ENCODE data around the gene MUTYH. TPM values are rescaled to one million over a fixed set of nuclear protein-coding genes. Genes with fewer than 3 reads are reported as not detected.

The MUTYH gene
- total RNA-seq, 4 donors from 2014 or later = 15.3 to 22.6 (median 18.0) TPM

GRCh38 chr1:45375104-45376090 lies 35.2 kb upstream of the MUTYH start:
- 33% methylated on average over 3 of the region's 3 CpGs for WGBS, 2 donors (ENCODE audit: low coverage in 1 of 2)
- no peaks in the 10 kb centered on the region for H3K27me3 ChIP-seq
- no peak for TF ChIP-seq POLR2A (IDR thresholded peaks at IDR 0.05)
- peak; percentile 41 for TF ChIP-seq POLR2AphosphoS5 (IDR thresholded peaks at IDR 0.05)
- TF ChIP-seq CTCF (IDR thresholded peaks at IDR 0.05) = peak in 2 of 4 experiments; percentile 14 to 21
- TF ChIP-seq EP300 (IDR thresholded peaks at IDR 0.05) = no peak
- H3K9me3 ChIP-seq = no peaks in the 10 kb centered on the region
- H3K27ac ChIP-seq = peak overlapping the region in 1 of 4 donors; percentile 59
- H3K4me1 ChIP-seq = peaks cover 0 to 37% (median 0%) of the 10 kb centered on the region in 3 donors
- no peak overlapping the region for H3K4me3 ChIP-seq
- peak; percentile 31 for ATAC-seq
- no peaks in the 10 kb centered on the region for H3K36me3 ChIP-seq

GRCh38 chr1:45373573-45373972 lies 33.3 kb upstream of the MUTYH start:
- no peak for ATAC-seq
- H3K4me1 ChIP-seq = peaks cover 0 to 37% (median 0%) of the 10 kb centered on the region in 3 donors
- H3K9me3 ChIP-seq = no peaks in the 10 kb centered on the region
- peak overlapping the region in 1 of 4 donors; percentile 25 for H3K27ac ChIP-seq
- TF ChIP-seq CTCF (IDR thresholded peaks at IDR 0.05) (no peak), POLR2AphosphoS5 (IDR thresholded peaks at IDR 0.05) (no peak), POLR2A (IDR thresholded peaks at IDR 0.05) (no peak), EP300 (IDR thresholded peaks at IDR 0.05) (no peak)
- H3K27me3 ChIP-seq = no peaks in the 10 kb centered on the region
- H3K4me3 ChIP-seq = no peak overlapping the region
- no peaks in the 10 kb centered on the region for H3K36me3 ChIP-seq

- no peak for TF ChIP-seq EP300 (IDR thresholded peaks at IDR 0.05)
- Histone ChIP-seq H3K36me3 (no peaks in the 10 kb centered on the region), H3K27ac (no peak overlapping the region), H3K4me1 (peaks cover 0 to 24% (median 0%) of the 10 kb centered on the region in 3 donors), H3K9me3 (no peaks in the 10 kb centered on the region), H3K27me3 (no peaks in the 10 kb centered on the region), H3K4me3 (no peak overlapping the region)
- ATAC-seq = no peak
These were observed 30.3 kb upstream of the MUTYH start for GRCh38 chr1:45370575-45370974.

- Histone ChIP-seq H3K27me3 (no peaks in the 10 kb centered on the region), H3K4me1 (peaks cover 3 to 19% (median 10%) of the 10 kb centered on the region in 3 donors), H3K4me3 (no peak overlapping the region), H3K36me3 (no peaks in the 10 kb centered on the region), H3K9me3 (no peaks in the 10 kb centered on the region), H3K27ac (no peak overlapping the region)
- 75 to 82% methylated on average over 3 to 6 of the region's 6 CpGs for WGBS, 2 donors (ENCODE audit: low coverage in 1 of 2)
- ATAC-seq = no peak
- TF ChIP-seq CTCF (IDR thresholded peaks at IDR 0.05) = no peak
These were observed 24.8 kb upstream of the MUTYH start for GRCh38 chr1:45365051-45365450.

- 83 to 91% methylated on average over 2 of the region's 2 CpGs for WGBS, 2 donors (ENCODE audit: low coverage in 1 of 2)
- no peaks in the 10 kb centered on the region for H3K9me3 ChIP-seq
- no peaks in the 10 kb centered on the region for H3K36me3 ChIP-seq
- no peak for ATAC-seq
- no peak for TF ChIP-seq POLR2AphosphoS5 (IDR thresholded peaks at IDR 0.05)
- no peak for TF ChIP-seq EP300 (IDR thresholded peaks at IDR 0.05)
- TF ChIP-seq CTCF (IDR thresholded peaks at IDR 0.05) = no peak
- no peak for TF ChIP-seq POLR2A (IDR thresholded peaks at IDR 0.05)
- H3K4me3 ChIP-seq = no peak overlapping the region
- H3K4me1 ChIP-seq = peaks cover 3 to 22% (median 12%) of the 10 kb centered on the region in 3 donors
- H3K27ac ChIP-seq = no peak overlapping the region
- H3K27me3 ChIP-seq = no peaks in the 10 kb centered on the region
These were observed 24.1 kb upstream of the MUTYH start for GRCh38 chr1:45364294-45364693.

Measured in gastroesophageal sphincter (tissue), 4 donors.